Measurements from ENCODE around the gene TTC24.
A peak's percentile ranks its signal among the peaks of the same experiment; 100 is the strongest.
"Not testable (repeated sequence)": the region's sequence is repeated elsewhere in the genome, so short reads cannot be mapped to it uniquely, and the experiment has no call there.

TTC24 gene

DNA sequence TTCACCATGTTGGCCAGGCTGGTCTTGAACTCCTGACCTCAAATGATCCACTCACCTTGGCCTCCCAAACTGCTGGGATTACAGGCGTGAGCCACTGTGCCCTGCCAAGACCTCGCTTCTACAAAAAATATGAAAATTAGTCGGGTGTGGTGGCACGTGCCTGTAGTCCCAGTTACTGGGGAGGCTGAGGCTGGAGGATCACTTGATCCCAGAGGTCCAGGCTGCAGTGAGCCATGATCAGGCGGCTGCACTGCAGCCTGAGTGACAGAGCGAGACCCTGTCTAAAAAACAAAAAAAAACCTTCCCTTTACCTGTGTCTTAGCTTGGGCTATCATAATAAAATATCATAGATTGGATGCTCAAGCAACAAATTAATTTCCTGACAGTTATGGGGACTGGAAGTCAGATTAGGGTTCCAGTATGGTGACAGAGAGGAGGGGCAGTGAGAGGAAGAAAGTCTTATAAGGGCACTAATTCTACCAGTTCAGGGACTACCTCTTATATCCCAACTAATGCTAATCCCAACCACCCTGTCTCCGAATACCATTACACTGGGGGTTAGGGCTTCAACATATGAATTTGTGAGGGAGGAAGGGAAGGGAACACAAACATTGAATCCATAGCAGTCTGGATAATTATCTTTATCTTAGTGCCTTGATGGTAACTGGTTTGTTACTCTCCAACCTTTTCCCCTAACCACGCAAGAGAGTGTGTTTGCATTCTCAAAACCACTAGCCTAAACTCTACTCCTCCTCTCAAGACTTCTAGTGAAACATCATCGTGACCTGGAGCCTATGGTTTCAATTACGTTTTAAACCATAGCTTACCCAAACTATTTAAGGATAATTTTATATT, 11.0 kb downstream of the TTC24 start:
- no peak for DNase-seq

DNA sequence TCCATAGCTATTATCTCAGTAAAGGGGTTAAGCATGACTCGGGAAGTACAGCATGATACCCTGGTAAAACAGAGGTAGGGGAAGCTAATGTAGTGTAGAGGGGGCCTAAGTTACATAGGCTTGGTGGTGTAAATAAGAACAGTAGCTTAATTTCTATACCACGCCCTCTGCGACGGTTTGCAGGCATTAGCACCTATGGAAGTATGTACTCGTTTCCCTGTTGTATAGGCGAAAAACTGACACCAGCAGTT, 11.6 kb downstream of the TTC24 start:
- no peak for DNase-seq

DNA sequence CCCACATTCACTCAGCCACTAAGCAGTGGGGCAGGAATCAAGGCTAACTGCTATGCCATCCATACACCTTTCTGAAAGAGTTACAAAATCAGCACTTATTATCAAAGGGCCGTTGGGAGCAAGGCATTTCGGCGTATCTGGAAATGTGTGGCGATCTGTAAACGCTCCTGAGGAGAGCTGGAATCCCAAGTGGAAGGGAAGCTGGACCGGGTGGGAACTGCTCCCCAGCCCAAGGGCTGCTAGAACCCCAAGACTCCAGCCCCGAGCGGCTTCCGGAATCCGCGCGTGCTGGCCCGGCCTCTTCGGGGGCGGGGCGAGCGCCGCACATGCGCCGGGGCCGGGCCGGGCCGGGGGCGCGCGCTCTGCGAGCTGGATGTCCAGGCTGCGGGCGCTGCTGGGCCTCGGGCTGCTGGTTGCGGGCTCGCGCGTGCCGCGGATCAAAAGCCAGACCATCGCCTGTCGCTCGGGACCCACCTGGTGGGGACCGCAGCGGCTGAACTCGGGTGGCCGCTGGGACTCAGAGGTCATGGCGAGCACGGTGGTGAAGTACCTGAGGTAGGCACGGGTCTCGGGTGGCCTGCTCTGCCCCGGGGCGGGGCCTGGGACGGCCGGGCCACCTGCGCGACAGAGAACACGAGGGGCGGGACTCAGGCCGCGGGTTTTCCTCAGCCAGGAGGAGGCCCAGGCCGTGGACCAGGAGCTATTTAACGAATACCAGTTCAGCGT, 12.1 kb downstream of the TTC24 start, which contains the start of gene NAXE:
Gene NAXE (plus strand): TSS at position 345 of the 726 bp plus-strand sequence. CDS start 29 bp downstream, at position 374.
- peak; percentile 78 for DNase-seq

DNA sequence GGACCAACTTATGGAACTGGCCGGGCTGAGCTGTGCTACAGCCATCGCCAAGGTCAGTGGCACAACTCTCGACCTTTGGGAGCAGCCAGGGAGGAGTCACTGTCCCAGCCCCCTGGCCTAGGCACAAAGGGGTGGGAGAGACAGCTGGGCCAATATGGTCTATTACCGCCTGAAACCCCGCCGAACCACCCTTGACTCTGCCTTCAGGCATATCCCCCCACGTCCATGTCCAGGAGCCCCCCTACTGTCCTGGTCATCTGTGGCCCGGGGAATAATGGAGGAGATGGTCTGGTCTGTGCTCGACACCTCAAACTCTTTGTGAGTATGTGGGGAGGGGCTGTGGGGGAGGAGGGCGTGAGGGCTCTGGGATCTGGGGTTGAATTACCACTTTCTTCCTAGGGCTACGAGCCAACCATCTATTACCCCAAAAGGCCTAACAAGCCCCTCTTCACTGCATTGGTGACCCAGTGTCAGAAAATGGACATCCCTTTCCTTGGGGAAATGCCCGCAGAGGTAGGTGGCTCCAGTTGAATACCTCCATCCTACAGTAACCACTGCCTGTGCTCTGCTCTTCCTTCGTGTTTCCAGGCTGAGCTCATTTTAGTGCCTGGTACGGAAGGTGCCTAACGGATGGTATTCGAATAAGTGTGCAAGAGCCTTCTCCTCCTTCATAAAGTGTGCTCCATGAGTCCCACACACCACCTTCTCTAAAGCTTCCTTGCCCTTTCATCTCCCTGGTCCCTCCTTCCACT, 12.8 kb downstream of the TTC24 start:
- DNase-seq = no peak

DNA sequence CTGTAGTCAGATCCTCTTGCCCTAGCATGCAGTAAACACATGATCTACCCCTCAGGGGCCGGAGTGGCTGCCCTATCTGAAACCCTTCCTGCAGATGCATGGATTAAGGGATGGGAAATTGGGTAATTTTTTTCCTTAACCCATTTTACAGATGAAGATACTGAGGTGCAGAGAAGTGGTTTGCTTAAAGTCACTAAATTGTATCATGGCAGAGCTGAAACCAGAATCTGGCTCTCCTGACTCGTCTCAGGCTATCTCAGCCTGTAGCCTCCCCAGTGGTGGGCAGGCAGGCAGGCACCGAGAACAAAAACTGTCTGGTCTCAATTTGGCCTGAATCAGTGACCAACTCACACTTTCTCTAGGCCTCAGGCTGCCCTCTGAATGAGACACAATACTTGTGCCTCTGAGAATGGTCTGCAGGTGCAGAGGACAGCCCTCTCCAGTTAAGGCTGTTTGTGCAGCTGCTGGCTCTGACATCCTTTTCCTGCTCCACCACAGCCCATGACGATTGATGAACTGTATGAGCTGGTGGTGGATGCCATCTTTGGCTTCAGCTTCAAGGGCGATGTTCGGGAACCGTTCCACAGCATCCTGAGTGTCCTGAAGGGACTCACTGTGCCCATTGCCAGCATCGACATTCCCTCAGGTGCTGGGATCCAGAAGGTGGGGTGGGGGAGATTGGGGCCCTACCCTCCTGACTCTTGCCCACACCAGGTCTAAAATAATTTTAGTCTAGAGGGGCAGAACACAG, 13.6 kb downstream of the TTC24 start:
- no peak for DNase-seq

DNA sequence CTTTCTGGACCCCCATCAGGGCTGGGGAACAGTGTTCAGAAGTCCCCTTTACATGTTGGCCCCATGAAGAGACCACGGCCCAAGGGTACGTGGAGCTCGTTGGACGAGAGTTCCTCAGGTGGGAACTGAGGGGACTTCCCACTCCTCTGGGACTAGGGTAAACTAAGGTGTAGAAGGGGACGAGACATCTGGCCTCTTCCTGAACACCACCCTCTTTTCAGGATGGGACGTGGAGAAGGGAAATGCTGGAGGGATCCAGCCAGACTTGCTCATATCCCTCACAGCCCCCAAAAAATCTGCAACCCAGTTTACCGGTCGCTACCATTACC, 14.1 kb downstream of the TTC24 start:
- no peak for DNase-seq

DNA sequence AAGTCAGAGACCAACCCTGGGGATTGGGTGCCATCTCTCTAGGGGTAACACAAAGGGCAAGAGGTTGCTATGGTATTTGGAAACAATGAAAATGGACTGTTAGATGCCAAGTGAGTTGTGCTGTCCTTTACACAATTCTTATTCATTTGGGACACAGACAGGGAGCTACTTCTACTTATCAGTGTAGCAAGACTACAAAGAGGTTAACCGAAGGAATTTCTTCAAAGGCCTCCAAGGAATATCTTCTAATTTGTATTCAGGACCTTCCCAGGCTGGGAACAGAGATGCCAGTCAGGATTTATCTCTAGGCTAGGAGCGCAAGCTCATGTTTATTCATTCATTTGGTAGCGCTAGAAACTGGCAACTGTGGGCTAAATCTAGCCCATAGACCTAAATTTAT, 14.7 kb downstream of the TTC24 start:
- DNase-seq = no peak

DNA sequence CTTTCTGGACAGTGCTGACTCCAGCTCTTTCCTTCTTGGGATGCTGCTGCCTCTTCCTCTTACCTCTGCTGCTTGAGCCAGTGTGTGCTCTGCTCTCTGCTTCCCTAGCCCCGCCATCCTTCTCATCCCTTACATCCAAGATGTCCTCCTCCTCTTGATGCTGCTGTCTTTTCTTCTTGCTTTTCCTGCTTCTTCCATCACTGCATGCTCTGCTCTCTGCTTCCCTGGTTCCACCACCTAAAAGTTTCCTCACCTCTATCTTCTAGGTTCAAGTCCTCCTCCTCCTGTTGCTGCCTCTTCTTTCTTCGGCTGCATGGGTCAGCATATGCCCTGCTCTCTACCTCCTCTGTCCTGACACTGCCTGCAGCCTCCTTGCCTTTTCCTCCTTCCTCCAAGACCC, 15.5 kb downstream of the TTC24 start:
- no peak for DNase-seq

DNA sequence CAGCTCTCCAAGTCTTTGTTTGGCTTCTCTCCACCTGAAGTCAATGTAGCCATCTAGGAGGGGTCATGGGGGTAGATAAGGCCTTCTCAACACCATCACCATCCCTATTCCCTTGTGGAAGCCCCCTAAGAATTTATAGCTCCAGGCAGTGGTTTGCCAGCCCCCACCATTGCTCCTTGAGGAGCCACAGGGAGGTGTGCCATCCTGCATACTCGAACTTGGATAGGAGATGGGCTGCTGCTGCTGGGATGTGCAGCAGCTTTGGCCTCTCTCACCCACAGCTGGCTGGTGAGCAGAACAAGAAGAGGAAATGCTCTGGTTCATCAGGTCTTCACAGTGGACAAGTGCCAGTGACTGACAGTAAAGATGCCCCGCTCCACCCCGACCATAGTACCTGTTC, 16.9 kb downstream of the TTC24 start:
- DNase-seq = no peak

DNA sequence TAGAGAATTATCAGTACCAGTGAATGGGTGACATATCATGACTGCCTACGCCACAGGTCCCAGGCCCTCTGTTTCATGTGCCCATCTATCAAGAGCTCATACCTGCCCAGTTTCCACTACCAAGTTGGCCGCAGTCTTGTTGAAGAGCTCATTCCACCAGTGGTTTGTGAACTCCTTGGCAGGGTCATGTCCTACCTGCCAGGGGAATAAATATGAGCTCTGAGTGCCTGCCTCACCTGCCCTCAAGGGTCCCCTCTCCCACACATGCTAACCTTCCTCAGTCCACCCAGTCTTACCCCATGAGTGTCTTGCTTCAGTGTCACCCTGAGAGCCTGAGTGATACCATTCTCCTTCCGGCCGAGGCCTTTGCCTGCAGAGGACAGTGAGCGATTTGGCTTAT, 18.6 kb downstream of the TTC24 start:
- DNase-seq = no peak

DNA sequence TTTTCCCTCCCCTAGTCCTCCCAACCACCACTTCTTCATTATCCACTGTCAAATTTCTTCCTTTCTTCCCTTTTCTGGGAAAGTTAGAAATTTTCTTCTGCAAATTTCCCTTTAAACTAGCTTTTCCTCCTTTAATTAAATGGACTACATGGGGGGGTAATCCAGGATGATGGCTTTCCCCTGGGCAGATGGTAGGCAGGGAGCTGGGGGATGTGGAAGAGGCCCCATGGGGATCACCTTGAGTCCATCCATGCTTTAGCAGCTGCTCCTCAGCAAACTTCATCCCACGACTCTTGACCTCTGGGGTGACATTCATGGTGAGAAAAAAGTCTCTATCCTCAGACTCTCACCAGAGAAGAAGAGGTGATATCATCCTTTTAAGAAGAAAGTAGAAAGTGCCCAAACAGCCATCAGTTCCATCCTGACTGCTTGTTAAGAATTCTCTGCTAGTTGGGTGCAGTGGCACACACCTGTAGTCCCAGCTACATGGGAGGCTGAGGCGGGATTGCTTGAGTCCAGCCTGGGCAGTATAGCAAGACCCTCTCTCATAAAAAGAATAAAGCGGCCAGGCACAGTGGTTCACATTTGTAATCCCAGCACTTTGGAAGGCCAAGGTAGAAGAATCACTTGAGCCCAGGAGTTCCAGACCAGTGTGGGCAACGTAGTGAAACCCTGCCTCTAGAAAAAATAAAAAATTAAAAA, 19.4 kb downstream of the TTC24 start:
- DNase-seq = no peak

DNA sequence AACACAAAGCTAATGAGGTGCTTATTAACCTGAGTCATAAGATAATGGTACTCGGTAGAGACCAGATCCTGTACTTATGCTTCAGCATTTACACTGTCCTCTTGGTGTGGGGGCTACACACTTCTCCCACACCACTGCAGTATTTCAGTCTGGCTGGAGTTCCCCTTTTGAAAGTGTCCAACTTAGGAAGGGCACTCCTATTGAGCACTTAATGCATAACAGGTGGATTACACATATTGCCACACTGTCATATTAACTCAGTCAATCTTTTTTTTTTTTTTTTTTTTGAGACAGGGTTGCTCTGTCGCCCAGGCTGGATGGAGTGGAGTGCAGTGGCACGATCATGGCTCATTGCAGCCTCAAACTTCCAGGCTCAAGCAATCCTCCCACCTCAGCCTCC, 20.3 kb downstream of the TTC24 start:
- DNase-seq = no peak

DNA sequence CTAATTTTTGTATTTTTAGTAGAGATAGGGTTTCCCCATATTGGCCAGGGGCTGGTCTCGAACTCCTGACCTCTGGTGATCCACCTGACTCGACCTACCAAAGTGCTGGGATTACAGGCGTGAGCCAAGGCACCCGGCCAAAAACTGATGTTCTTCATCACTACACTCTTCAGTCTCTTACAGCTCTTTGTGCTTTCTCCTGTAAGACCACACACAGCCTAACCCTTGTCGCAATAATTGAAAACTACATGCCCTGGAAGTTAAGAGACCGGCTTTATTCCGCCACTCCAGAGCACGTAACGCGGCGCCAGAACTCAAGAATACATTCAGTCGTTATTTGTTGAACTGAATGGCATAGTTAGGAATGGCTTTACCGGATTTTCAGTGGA, 21.2 kb downstream of the TTC24 start:
- DNase-seq = no peak

DNA sequence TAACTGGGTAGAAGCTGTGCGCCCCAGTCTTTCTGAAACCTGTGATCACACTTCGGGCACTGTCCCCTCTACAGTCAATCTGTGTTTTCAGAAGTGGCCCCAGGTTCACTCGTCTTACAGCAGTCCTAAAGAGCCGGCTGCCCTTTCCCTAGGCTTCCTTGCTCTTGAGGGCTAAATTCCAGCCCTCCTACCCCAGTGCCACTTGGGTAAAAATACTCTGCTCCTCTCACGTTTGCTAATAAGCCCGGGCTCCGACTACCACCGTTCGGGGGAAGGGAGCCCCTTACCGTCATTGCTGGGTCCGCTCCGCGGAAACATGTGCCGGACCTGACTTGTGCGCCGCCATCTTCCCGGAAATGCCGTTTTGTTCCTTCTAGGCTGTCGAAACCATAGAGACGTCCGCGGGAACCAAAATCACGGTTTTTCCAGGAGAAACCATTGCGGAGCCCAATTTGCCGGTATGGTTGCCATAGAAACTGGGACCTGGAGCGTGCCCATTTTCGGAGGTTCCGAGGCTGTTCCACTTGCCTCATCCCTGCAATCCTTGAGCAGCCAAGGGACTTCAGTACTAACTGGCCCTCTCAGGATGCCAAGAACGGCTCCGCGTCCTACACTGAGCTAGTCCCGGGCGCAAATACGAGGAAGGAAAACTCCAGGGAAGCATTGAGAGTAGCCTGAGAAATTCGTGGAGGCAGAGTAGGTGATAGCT, 21.8 kb downstream of the TTC24 start, which contains the start of gene GPATCH4:
Gene GPATCH4 (minus strand): TSS at position 358 of the 709 bp plus-strand sequence.
- peak; percentile 78 for DNase-seq

DNA sequence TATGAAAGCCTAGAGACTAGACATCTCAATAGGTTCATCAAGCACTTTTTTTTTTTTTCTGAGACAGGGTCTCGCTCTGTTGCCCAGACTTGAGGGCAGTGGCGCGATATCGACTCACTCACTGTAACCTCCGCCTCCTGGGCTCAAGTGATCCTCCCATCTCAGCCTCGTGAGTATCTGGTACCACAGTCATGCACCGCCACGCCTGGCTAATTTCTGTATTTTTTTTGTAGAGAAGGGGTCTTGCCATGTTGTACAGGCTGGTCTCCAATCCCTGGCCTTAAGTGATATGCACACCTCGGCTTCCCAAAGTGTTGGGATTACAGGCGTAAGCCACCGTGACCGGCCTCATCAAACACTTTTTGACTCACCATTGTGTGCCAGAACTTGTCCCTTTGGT, 22.4 kb downstream of the TTC24 start:
- DNase-seq = no peak

DNA sequence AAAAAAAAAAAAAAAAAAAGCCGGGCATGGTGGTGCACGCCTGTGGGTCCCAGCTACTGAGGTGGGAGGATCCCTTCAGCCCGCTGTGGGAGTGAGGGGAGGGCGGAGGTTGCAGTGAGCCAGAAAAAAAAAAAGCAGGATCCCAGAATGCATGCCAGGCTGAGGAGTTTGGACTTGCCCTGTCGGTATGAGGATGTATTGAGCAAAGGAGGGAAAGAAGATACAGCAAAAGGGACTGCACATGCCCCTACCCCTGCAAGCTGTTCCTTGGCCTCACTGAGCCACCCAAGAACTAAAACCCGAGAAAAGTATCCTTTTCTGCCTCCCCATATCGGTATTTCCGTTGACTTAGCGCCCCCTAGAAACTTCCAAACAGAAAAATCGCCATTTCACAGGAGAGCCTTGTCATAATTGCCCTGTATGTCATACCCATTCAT, 23.1 kb downstream of the TTC24 start:
- no peak for DNase-seq

DNA sequence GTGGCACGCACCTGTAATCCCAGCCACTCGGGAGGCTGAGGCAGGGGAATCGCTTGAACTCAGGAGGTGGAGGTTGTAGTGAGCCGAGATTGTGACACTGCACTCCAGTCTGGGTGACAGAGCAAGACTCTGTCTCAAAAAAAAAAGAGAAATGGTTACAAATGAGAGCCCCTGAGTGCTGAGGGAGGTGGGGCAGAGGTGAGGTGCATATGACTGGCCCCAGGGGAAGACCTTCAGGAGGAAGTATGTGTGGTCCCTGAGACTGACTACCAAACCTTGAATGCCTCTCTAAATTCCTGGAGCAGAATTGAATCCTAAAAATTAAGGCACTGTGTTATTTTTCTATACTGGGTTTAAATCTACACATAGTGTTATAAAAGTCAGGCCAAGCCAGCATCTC, 27.8 kb downstream of the TTC24 start:
- not testable (repeated sequence) for DNase-seq

DNA sequence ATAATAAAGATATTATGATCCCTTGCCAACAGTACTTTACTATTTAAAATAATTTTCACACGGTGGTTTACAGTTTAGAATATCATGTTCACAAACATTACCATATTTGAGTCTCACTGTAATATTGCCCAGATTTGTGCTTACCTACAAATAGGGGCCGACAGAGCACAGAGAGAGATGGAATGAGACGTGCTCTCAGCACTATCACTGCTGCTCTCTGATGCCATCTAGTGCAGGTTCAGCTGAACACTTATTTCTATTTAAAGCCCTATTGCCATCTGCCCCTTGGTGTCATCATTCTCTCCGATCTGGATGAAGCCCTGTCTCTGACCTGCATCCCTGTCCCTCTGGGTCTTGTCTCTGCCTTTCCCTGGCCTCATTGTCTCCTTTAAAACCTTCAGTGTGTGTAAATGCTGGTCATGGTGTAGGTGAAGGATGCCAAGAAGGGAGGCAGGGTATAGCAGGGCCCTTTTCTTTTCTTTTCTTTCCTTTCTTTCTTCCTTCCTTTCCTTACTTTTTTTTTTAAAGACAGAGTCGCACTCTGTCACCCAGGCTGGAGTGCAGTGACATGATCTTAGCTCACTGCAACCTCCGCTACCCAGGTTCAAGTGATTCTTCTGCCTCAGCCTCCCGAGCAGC, 28.6 kb downstream of the TTC24 start:
- DNase-seq = peak; percentile 71

DNA sequence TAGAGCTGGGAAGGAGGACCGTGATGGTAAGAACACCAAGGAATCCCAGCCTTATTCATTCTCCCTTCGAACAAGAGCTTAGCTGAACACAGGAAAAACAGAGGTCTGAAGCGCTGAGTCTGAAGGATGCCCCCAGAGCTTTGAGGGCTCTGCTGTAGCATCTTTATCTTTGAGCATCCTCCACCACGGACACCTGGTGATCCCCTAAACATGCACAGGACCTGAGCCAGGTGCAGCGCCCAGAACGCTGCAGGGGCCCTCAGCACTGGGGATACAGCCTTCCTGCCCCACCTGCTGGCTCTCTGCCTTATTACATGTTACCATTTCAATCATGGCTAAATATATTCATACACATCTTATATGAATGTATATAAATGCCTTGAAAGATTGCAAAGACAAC, 29.5 kb downstream of the TTC24 start:
- DNase-seq = peak; percentile 71

DNA sequence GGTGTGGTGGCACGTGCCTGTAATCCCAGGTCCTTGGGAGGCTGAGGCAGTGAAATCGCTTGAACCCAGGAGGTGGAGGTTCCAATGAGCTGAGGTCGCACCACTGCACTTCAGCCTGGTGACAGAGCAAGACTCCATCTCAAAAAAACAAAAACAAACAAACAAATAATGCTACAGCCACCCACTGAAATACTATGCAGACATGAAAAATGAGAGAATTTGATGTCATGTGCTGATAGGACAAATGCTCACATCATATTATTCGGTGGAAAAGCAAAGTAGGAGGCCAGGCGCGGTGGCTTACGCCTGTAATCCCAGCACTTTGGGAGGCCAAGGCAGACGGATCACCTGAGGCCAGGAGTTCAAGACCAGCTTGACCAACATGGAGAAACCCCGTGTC, 30.5 kb downstream of the TTC24 start:
- not testable (repeated sequence) for DNase-seq

DNA sequence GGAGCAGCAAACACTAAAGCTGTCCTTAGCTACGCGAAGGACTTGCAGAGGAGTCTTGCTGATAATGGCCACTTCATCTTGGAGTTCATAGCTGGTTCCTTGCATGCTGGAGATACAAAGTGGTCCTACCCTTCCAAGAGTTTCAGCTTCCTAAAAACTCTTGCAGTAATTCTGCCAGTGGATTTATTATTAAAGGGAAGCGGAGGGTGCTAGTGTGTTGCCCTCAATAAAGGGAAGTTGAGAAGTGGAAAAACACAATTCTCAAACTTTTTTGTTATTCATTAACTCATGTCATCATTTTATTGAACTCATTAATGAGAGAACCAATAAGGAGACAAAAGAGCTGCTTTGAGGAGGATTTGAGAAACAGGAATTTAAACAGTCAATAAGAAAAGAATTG, 33.1 kb downstream of the TTC24 start:
- DNase-seq = no peak

All from NCI-H345 (cell line).